Measurements from ENCODE around the gene TDRD9. TPM values are rescaled to one million over a fixed set of nuclear protein-coding genes. Genes with fewer than 3 reads are reported as not detected.

The TDRD9 gene
- total and polyA plus RNA-seq, 8 donors = 0.85 to 8.8 (median 2.4) TPM; not detected in 2

GRCh38 chr14:103898711-103899110 is 29.5 kb upstream of the TDRD9 start:
- Histone ChIP-seq H3K27me3 (peaks cover 0 to 4% (median 0%) of the 10 kb centered on the region in 3 donors), H3K4me3 (no peak overlapping the region), H3K9me3 (no peaks in the 10 kb centered on the region), H3K27ac (peak overlapping the region in 2 of 5 donors; percentile 29), H3K4me1 (peaks cover 32 to 52% (median 45%) of the 10 kb centered on the region in 4 donors), H3K36me3 (no peaks in the 10 kb centered on the region)
- TF ChIP-seq EP300 (IDR thresholded peaks at IDR 0.05) = no peak
- TF ChIP-seq POLR2AphosphoS5 (IDR thresholded peaks at IDR 0.05) = no peak
- no peak for TF ChIP-seq POLR2A (IDR thresholded peaks at IDR 0.05)
- no peak for TF ChIP-seq CTCF (IDR thresholded peaks at IDR 0.05)
- no peak for DNase-seq
- intact Hi-C loops (cut with DNase I; ENCODE audit: low total_unique reads) = no loop called here
- 38 to 80% (median 66%) methylated on average over 6 to 9 of the region's 9 CpGs for WGBS, 5 donors

- no peak for DNase-seq
- intact Hi-C loops (cut with DNase I; ENCODE audit: low total_unique reads) = no loop called here
- H3K27ac ChIP-seq = no peak overlapping the region
- H3K4me3 ChIP-seq = no peak overlapping the region
- no peak for TF ChIP-seq POLR2AphosphoS5 (IDR thresholded peaks at IDR 0.05)
- no peak for TF ChIP-seq POLR2A (IDR thresholded peaks at IDR 0.05)
- TF ChIP-seq EP300 (IDR thresholded peaks at IDR 0.05) = no peak
- TF ChIP-seq CTCF (IDR thresholded peaks at IDR 0.05) = no peak
- H3K4me1 ChIP-seq = peaks cover 27 to 46% (median 39%) of the 10 kb centered on the region in 4 donors
- no peaks in the 10 kb centered on the region for H3K9me3 ChIP-seq
- WGBS, 5 donors = 54 to 74% (median 68%) methylated on average over 4 to 13 of the region's 13 CpGs
- peaks cover 0 to 4% (median 0%) of the 10 kb centered on the region in 3 donors for H3K27me3 ChIP-seq
- no peaks in the 10 kb centered on the region for H3K36me3 ChIP-seq
Observed at GRCh38 chr14:103899316-103899715, 28.9 kb upstream of the TDRD9 start.

- Histone ChIP-seq H3K27me3 (peaks cover 0 to 4% (median 0%) of the 10 kb centered on the region in 3 donors), H3K4me1 (peaks cover 22 to 41% (median 34%) of the 10 kb centered on the region in 4 donors), H3K27ac (no peak overlapping the region), H3K9me3 (no peaks in the 10 kb centered on the region), H3K36me3 (no peaks in the 10 kb centered on the region), H3K4me3 (no peak overlapping the region)
- WGBS, 5 donors = 87 to 96% (median 94%) methylated on average over 11 to 14 of the region's 14 CpGs
- intact Hi-C loops (cut with DNase I; ENCODE audit: low total_unique reads) = no loop called here
- no peak for TF ChIP-seq CTCF (IDR thresholded peaks at IDR 0.05)
- TF ChIP-seq EP300 (IDR thresholded peaks at IDR 0.05) = no peak
- TF ChIP-seq POLR2A (IDR thresholded peaks at IDR 0.05) = no peak
- TF ChIP-seq POLR2AphosphoS5 (IDR thresholded peaks at IDR 0.05) = no peak
- no peak for DNase-seq
Observed at GRCh38 chr14:103899833-103900232, 28.4 kb upstream of the TDRD9 start.

- H3K4me1 ChIP-seq = peaks cover 0 to 10% (median 4%) of the 10 kb centered on the region in 4 donors
- no peak for TF ChIP-seq POLR2A (IDR thresholded peaks at IDR 0.05)
- no peak for TF ChIP-seq POLR2AphosphoS5 (IDR thresholded peaks at IDR 0.05)
- no peak for TF ChIP-seq CTCF (IDR thresholded peaks at IDR 0.05)
- no peak for TF ChIP-seq EP300 (IDR thresholded peaks at IDR 0.05)
- H3K4me3 ChIP-seq = no peak overlapping the region
- H3K27ac ChIP-seq = no peak overlapping the region
- intact Hi-C loops (cut with DNase I; ENCODE audit: low total_unique reads) = loop anchor here (5.0 kb wide), 1 partner anchor 97 kb away; no protein-coding TSS in a partner anchor
- H3K9me3 ChIP-seq = no peaks in the 10 kb centered on the region
- WGBS, 5 donors = 92 to 100% (median 95%) methylated on average over 2 of the region's 2 CpGs
- peaks cover 0 to 8% (median 0%) of the 10 kb centered on the region in 4 donors for H3K36me3 ChIP-seq
- DNase-seq = no peak
- H3K27me3 ChIP-seq = peaks cover 0 to 4% (median 0%) of the 10 kb centered on the region in 3 donors
Observed at GRCh38 chr14:103904493-103905107, 23.7 kb upstream of the TDRD9 start.

Data from stomach (tissue), 9 donors.